Measurements from ENCODE around the gene ZBTB8A.
"Not testable (repeated sequence)": the region's sequence is repeated elsewhere in the genome, so short reads cannot be mapped to it uniquely, and the experiment has no call there.

The ZBTB8A gene

GRCh38 chr1:32539584-32540571 lies 651 bp downstream of the ZBTB8A start:
- DNase-seq = peak; percentile 29

GRCh38 chr1:32540605-32541004 lies 1.4 kb downstream of the ZBTB8A start:
- no peak for DNase-seq

DNA sequence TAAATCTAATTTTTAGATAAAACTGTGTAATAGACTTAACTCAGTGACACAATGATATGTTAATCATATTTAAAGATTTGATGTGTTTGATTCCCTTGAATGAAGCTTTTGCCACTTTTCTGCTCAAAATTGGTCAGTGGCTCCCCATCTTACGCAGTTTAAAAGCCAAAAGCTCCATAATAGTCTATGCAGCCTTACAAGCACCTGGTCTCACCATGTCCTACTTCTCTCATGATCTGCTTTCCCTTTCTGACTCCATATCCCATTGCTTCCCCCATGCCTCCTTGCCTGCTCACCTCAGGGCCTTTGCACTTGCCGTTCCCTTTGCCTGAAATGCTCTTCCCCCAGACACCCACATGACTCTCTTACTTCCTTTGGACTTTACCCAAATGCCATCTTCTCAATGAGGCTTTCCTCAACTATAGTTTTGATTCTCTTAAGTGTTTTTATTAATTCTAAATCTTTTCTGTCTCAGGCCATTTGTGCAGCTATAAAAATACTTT lies 1.9 kb downstream of the ZBTB8A start:
- no peak for DNase-seq

- DNase-seq = no peak
Observed at GRCh38 chr1:32546611-32547010, 7.4 kb downstream of the ZBTB8A start.

GRCh38 chr1:32549616-32550015 lies 10.4 kb downstream of the ZBTB8A start:
- no peak for DNase-seq

DNA sequence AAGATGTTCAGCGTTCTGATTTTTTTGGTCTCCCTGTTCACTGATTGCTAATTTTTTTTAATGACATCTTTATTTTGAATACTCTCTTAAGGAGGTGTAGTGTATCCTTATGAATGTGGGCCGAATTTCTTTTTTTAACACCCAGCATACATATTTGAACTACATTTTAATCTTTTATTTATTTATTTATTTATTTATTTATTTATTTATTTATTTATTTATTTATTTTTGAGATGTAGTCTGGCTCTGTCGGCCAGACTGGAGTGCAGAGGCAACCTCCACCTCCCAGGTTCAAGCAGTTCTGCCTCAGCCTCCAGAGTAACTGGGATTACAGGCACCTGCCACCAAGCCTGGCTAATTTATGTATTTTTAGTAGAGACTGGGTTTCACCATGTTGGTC lies 15.1 kb downstream of the ZBTB8A start:
- no peak for DNase-seq

- not testable (repeated sequence) for DNase-seq
Observed at GRCh38 chr1:32557035-32557434, 17.8 kb downstream of the ZBTB8A start.

DNA sequence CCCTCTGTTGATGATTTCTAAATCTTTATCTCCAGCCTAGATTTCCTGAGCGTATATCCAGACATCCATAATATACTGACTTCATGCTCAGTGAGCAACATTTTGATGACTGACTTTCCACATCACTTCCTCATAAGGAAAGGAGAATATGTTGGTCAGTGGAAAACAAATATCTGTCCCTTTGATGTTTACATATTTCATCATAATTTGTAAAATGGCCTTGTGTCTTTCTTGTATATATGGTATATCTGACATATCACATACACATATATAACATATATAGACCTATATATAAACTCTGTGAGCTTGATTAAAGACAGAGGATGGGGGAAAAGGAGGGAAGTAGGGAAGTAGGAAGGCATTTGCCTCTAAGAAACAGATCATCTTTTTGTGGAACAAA lies 18.6 kb downstream of the ZBTB8A start:
- no peak for DNase-seq

DNA sequence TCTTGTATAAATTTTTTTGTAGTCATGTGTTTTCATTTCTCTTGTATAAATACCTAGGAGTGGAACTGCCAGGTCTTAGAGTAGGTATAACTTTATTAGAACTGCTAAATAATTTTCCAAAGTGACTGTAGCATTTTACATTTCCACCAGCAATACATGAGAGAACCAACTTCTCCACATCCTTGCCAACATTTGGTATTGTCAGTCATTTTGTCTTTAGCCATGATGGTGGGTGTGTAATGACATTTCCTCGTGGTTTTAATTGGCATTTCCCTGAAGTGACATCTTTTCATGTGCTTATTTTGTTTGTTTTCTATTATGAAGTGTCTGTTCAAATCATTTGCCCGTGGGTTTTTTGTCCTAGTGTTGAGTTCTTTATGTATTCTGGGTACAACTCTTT lies 29.7 kb downstream of the ZBTB8A start:
- DNase-seq = no peak

- DNase-seq = no peak
Observed at GRCh38 chr1:32580348-32581017, 41.3 kb downstream of the ZBTB8A start.

DNA sequence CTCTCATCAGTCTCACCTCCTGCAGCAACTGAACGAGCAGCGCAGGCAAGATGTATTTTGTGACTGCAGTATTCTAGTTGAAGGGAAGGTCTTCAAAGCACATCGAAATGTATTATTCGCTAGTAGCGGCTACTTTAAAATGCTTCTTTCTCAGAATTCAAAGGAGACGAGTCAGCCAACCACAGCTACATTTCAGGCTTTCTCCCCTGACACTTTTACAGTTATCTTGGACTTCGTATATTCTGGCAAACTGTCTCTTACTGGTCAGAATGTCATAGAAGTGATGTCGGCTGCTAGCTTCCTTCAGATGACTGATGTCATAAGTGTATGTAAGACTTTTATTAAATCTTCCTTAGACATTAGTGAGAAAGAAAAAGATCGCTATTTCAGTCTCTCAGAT lies 53.7 kb downstream of the ZBTB8A start:
- peak; percentile 31 for DNase-seq

DNA sequence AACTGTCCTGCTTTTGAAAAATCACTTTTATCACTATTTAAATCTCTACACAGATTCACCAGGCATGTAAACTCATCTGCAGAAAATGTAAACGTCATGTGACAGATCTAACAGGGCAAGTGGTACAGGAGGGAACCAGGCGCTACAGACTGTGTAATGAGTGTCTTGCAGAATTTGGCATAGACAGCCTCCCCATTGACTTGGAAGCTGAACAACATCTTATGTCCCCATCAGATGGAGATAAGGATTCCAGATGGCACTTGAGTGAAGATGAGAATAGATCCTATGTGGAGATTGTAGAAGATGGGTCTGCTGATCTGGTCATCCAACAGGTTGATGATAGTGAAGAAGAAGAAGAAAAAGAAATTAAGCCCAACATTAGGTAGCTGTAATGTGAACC lies 60.8 kb downstream of the ZBTB8A start:
- no peak for DNase-seq

GRCh38 chr1:32605711-32606424 lies 66.6 kb downstream of the ZBTB8A start:
- DNase-seq = no peak

- DNase-seq = no peak
Observed at GRCh38 chr1:32606565-32607371, 67.5 kb downstream of the ZBTB8A start.

GRCh38 chr1:32609180-32609579 lies 70.0 kb downstream of the ZBTB8A start:
- no peak for DNase-seq

DNA sequence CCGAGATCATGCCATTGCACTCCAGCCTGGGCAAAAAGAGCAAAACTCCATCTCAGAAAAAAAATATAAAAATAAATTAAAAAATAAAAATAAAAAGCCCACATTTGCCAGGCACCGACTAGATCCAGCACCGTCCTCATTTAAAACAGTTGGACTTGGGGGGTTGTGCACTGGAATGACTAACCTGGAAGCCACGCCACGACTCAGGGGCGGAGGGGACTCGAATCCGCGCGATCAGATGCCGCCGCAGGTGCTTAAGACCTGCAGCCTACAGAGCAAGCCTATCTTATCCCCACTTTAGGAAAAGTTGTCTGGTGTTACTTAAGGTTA lies 72.6 kb downstream of the ZBTB8A start:
- DNase-seq = no peak

GRCh38 chr1:32612189-32612881 lies 73.1 kb downstream of the ZBTB8A start:
- DNase-seq = peak; percentile 73

GRCh38 chr1:32613472-32613871 lies 74.2 kb downstream of the ZBTB8A start:
- no peak for DNase-seq

DNA sequence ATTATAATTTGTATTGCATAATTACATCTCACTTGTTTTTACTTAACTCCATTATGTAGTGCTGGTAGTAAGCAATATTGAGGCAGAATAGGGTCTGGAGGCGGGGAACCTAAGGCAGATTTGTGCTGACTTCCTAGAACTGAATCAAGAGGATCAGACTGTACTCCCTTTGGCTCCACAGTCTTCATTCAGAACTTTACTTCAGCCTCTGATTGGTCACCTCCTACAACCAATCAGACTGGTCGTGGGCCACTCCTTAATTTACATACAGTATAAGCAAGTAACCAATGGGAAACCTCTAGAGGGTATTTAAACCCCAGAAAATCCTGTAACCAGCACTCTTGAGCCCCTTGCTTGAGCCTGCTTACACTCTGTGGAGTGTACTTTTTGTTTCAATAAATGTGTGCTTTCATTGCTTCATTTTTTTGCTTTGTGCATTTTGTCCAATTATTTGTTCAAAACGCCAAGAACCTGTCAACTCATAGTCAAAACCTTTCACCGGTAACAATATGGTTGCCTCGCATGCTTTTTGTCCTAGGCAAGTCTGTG lies 79.5 kb downstream of the ZBTB8A start:
- DNase-seq = peak; percentile 50

DNA sequence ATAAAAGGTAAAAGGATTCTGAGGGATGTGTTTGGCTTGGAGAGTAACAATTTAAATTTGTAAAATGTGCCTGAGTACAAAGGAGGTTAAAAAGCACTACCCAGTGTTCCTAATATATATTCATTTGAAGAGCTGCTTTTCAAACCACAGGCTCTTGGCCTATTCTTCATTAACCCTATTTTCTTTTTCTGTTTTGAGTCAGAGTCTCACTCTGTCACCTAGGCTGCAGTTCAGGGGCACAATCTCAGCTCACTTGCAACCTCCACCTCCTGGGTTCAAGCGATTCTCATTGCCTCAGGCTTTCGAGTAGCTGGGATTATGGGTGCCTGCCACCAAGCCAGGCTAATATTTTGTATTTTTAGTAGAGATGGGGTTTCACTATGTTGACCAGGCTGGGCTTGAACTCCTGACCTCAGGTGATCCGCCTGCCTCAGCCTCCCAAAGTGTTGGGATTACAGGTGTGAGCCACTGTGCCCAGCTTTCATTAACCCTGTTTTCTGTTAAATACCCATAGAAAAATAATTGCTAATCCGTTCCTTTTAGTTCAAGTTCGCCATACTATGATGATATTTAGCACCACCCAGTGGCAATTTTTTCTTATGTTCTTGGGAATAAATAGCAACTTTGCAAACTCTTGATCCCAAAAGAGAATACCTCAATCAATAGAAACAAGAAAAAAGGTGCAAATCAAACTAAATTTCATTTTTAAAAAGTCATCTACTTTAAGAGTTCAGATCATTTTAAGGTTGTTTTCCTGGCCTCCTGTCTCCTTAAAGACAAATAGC lies 80.7 kb downstream of the ZBTB8A start:
- no peak for DNase-seq

DNA sequence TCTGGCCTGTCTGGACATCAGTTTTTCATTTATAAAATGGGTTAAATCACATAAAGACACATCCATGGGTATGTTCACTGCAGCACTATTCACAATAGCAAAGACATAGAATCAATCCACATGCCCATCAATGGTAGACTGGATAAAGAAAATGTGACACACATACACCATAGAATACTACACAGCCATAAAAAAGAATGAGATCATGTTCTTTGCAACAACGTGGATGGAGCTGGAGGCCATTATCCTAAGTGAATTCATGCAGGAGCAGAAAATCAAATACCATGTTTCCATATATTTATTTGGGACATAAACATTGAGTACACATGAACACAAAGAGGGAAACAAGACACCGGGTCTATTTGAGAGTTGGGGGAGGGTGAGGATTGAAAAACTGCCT lies 83.0 kb downstream of the ZBTB8A start:
- no peak for DNase-seq
